CD1c-positive myeloid dendritic cell (primary cell): ENCODE measurements around the gene CYP46A1.

ENCODE experiments used
- DNase-seq: peaks from one replicate; pipeline ENCODE4 v3.0.0-alpha.2; 2016; ENCODE audit errors: extremely low spot score

The CYP46A1 gene

GRCh38 chr14:99715266-99716000, 31.3 kb downstream of the CYP46A1 start:
- no peak for DNase-seq

DNA sequence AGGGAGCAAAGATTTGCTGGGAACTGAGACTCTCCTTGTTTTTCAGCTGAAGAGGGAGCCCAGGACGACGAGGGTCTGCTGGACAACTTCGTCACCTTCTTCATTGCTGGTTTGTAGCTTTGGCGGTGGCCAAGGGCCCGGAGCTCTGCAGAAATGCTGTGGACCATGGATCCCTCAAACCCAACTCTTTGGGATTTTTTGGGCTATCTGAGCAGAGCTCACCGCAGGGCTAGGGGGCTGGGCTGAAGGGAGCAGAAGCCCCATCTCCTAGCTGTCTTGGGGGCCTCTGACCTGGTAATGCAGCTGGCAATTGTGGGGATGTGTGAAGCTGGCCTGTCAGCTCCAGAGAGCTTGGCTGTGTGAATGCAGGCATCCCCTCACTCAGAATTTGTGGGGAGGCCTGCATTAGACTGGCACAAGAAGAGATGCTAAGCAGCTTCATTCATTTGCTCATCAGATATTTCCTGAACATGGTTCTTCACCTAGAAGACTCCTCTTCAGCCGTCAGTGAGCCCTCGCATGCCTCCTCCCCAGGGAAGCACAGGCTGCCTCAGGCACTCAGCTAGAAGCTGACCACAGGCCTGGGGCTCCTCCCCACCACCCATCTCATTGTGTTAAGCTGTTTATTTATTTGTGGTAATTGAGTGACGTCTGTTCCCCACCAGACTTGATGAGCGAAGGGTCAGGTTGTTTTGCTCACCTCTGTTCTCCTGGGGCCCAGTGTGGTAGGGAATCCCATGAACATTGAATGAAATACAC, 32.2 kb downstream of the CYP46A1 start:
- no peak for DNase-seq

DNA sequence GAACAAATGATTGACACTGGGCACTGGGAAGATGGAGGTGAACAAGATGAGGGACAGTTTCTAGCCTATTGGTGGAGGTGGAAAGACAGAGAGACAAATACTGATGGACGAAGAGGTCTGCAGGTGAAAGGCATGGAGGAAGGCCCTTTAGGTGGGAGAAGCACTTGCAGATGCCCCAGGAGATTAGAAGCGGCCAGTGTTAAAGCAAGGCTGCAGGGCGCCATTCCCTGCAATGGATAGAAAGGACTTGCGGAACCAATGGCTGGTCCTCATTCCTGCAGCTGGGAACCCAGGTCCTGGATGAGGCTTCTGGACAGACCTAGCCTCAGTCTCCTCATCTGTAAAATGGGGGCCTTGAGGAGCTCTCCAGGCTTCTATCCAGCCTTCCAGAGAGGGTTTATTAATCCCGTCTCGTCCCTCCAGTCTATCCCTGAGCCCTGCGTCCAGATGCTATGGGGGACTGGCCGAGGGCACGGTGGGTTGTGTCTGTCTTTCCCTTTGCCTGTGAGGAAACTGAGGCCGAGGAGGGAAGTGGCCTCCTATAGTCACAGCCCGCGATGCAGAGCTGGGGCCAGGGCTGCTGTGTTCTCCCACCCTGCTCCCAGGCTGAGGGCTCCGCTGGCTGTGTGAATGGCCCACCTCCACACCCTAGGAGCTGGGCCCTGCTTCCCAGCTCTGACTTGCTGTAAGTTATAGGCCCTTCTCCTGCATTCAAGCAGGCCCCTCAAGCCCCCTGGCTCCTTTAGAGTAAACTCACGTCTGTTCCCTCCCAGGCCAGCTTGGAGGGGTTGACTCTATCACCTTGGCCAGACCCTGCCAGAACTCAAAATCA, 33.0 kb downstream of the CYP46A1 start:
- DNase-seq = no peak

DNA sequence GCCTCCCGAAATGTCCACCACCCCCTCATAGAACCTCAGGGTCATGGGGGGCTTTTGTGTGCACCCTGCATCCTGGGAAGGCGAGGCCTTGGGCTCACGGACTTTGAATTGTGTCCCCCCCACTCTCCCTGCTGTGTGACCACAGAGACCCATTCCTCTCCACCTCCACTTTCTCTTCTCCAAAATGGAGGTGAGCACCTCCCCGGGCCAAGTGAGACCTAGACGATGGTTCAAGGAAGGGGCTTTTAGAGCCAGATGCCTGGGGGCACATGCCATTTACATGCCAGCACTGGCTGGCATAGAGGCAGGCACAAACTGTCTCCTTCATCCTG, 33.5 kb downstream of the CYP46A1 start:
- no peak for DNase-seq

GRCh38 chr14:99718031-99718810, 34.1 kb downstream of the CYP46A1 start:
- no peak for DNase-seq

GRCh38 chr14:99718811-99719192, 34.7 kb downstream of the CYP46A1 start:
- no peak for DNase-seq

DNA sequence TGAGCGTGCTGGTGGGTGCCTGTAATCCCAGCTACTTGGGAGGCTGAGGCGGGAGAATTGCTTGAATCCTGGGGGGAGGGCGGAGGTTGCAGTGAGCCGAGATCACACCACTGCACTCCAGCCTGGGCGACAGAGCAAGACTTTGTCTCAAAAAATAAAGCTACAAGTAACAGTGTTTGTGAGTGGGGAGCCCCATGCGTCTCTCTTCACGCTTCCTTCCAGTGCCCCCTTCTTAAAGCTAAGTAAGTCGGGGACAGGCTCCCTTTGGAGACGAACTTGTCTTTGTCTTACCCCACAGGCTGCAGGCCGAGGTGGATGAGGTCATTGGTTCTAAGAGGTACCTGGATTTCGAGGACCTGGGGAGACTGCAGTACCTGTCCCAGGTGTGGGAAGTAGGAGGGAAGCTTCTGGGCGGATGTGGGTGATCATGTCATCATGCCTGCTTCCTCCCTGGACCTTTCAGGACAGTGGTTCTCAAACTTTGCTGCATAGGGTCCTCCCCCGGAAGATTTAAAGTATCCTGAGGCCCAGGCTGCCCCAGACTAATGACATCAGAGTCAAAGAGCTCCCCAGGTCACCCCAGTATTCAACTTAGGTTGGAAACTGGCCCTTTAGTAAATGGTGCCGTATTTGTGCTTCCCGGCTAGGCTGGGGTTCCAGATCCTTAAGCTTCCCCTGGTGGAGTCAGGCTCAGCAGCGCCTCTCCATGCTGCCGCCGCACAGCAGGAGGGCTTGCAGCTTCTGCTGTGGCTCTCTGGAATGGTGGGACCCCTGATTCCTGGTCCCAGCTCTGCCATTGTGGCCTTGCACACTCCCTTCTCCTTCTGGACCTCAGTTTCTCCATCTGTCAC, 37.1 kb downstream of the CYP46A1 start:
- DNase-seq = no peak

- DNase-seq = no peak
Measured at GRCh38 chr14:99721792-99722516, 37.9 kb downstream of the CYP46A1 start.

DNA sequence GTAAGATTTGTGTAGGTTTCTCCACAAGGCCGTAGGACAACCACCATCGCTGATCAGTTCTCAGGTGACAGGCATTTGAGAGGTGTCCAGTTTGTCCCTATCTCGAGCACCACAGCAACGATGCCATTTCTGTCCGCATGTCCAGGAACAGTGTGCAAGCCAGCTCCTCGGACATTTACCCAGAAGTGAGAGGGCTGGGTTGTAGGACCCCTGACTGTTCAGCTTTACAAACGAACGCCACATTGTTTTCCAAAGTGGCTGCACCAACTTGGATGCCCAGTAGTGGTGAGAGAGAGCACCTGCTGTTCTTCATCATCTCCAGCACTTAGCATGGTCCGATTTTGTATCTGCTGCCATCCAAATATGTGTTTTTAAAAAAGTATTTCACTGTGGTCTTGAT, 38.6 kb downstream of the CYP46A1 start:
- DNase-seq = no peak

GRCh38 chr14:99724196-99724891, 40.2 kb downstream of the CYP46A1 start:
- no peak for DNase-seq

- no peak for DNase-seq
Measured at GRCh38 chr14:99724939-99725773, 41.1 kb downstream of the CYP46A1 start.

- DNase-seq = no peak
Measured at GRCh38 chr14:99725774-99726537, 41.9 kb downstream of the CYP46A1 start.

- DNase-seq = no peak
Measured at GRCh38 chr14:99726538-99727095, 42.5 kb downstream of the CYP46A1 start.

- DNase-seq = no peak
Measured at GRCh38 chr14:99727096-99727870, 43.2 kb downstream of the CYP46A1 start.

DNA sequence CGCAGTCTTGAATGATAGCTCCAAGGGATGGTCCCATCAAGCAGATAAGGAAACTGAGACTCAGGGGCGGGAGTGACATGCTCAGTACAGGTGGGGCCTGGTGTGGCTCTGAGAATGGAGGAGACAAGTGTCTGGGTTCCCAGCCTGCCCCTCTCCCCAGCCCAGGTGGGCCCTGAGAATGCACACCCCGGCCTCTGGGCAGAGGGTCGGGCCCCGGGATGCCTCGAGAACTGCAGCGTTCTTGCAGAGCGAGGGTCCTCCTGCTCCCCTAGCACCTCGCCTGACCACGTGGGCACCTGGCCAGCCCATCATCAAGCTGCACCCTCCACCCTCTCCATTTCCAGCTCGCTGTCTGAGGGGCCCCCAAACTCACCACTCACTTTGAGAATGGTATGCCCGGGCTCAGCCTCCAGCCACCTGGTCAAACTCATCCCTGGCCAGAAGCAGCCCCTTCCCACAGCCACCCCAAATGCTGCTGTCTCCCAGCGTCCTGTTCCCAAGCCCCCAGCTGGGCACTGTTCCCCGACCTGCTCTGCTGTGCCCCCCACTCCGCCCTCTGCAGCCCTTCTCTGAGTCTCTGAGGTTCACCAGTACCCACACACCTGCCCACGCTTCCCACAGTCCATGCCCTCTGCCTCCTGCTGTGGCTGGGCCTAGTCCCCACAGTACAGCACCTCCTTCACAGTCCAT, 44.3 kb downstream of the CYP46A1 start:
- DNase-seq = no peak

- no peak for DNase-seq
Measured at GRCh38 chr14:99728981-99729451, 44.9 kb downstream of the CYP46A1 start.
